Measurements from ENCODE around the gene FNBP1L. TPM values are rescaled to one million over a fixed set of nuclear protein-coding genes. Genes with fewer than 3 reads are reported as not detected.

The FNBP1L gene
- total and polyA plus RNA-seq, 2 of the 8 experiments (the other 6 are each of a cell fraction or from before 2014, with no cell fraction given), result 48.9 to 95.9 TPM

- Histone ChIP-seq H2BK5ac (ENCODE audit: low read depth, low read length) (no peak overlapping the region), H3K36me3 (ENCODE audit: control insufficient read depth in 2 of 4, insufficient read depth in 4 of 4, low read length in 3 of 4) (peaks cover 0 to 3% (median 1%) of the 10 kb centered on the region in 4 experiments; a peak in 2 of 8 replicates), H3K9ac (replicated peaks in 1 of 4; ENCODE audit: extremely low read depth in 1 of 4, low read depth in 3 of 4, low read length in 3 of 4) (no peak overlapping the region), H4K91ac (replicated peaks; ENCODE audit: insufficient read length, low read length) (no peak overlapping the region), H2BK12ac (ENCODE audit: low read depth, low read length) (no peak overlapping the region), H4K8ac (ENCODE audit: extremely low read depth, insufficient read depth, low read length) (no peak overlapping the region; the same call in 1 of the 2 replicates), H3K23me2 (ENCODE audit: low read depth, low read length) (no peaks in the 10 kb centered on the region), H3K27ac (ENCODE audit: low read depth, low read length) (no peak overlapping the region), H4K20me1 (replicated peaks in 1 of 2; ENCODE audit: control insufficient read depth in 1 of 2, insufficient read depth in 2 of 2, low read length in 2 of 2) (no peaks in the 10 kb centered on the region), H2BK15ac (ENCODE audit: low read length) (no peak overlapping the region), H2BK120ac (replicated peaks; ENCODE audit: low read depth, low read length) (no peak overlapping the region), H3K4ac (replicated peaks; ENCODE audit: insufficient read length, low read depth, low read length) (no peak overlapping the region), H3K4me2 (ENCODE audit: insufficient read depth in 1 of 2, low read depth in 2 of 2, low read length in 2 of 2) (no peak overlapping the region), H3K79me2 (ENCODE audit: control insufficient read depth in 1 of 2, insufficient read depth in 2 of 2, low read length in 2 of 2) (no peaks in the 10 kb centered on the region), H2BK20ac (ENCODE audit: low read length) (no peak overlapping the region), H3K9me3 (ENCODE audit: insufficient read depth in 2 of 2, low read depth in 1 of 2, low read length in 1 of 2) (no peaks in the 10 kb centered on the region), H2AFZ (ENCODE audit: low read length) (no peak overlapping the region), H3K4me1 (replicated peaks in 1 of 4; ENCODE audit: control insufficient read depth in 3 of 4, insufficient read depth in 4 of 4, low read length in 3 of 4) (no peaks in the 10 kb centered on the region), H3K4me3 (ENCODE audit: extremely low read depth in 1 of 4, insufficient read depth in 2 of 4, low read depth in 3 of 4, low read length in 4 of 4) (no peak overlapping the region), H3K14ac (ENCODE audit: insufficient read length) (peak overlapping the region; percentile 10), H3K27me3 (replicated peaks in 1 of 4; ENCODE audit: control insufficient read depth in 3 of 4, extremely low read depth in 1 of 4, insufficient read depth in 3 of 4, low read length in 3 of 4) (no peaks in the 10 kb centered on the region; a peak in 1 of 7 replicates), H3K18ac (ENCODE audit: extremely low read depth, low read length) (no peak overlapping the region), H2AK5ac (ENCODE audit: low read depth, low read length) (no peak overlapping the region), H3K23ac (ENCODE audit: insufficient read length) (no peak overlapping the region), H3K79me1 (ENCODE audit: low read depth, low read length) (no peaks in the 10 kb centered on the region; the same call in 1 of the 2 replicates), H4K5ac (ENCODE audit: insufficient read length, low read depth, low read length) (no peak overlapping the region), H3K56ac (replicated peaks; ENCODE audit: insufficient read length, low read depth, low read length) (no peak overlapping the region)
- 89% methylated on average over 10 of the region's 10 CpGs; no CpG with 5 or more reads in 1 of the 2 experiments for WGBS, 2 experiments (ENCODE audit: extremely low coverage in 1 of 2, insufficient coverage in 1 of 2, insufficient read length in 1 of 2, insufficient replicate concordance in 2 of 2, low coverage in 1 of 2, low lambda C conversion rate in 2 of 2, missing lambda C conversion rate in 1 of 2)
- POLR2A ChIA-PET (ENCODE audit: partially characterized antibody), result interaction anchor here (0.8 to 2.4 kb wide), 3 partner anchors 16 to 41 kb away, joined by 3 to 6 read pairs (median 5); no protein-coding TSS in a partner anchor
- no peak for DNase-seq (ENCODE audit: low read depth in 1 of 2, low spot score in 2 of 2)
- CTCF ChIA-PET (ENCODE audit: partially characterized antibody), result interaction anchor here (0.6 to 1.4 kb wide), 7 partner anchors 8 to 237 kb away, joined by 3 to 6 read pairs (median 3); no protein-coding TSS in a partner anchor
- no peak for FAIRE-seq
- TF ChIP-seq YY1 (IDR thresholded peaks at IDR 0.05; ENCODE audit: low read depth, low read length), result no peak
- TF ChIP-seq SIN3A (conservative IDR thresholded peaks at IDR 0.05 in 1 of 2, IDR thresholded peaks at IDR 0.05 in 1 of 2; ENCODE audit: low read depth in 1 of 2, low read length in 2 of 2), result no peak
- TF ChIP-seq MAFK (IDR thresholded peaks at IDR 0.05; ENCODE audit: low read depth, low read length), result no peak
- no peak for TF ChIP-seq RAD21 (IDR thresholded peaks at IDR 0.05 in 1 of 2, conservative IDR thresholded peaks at IDR 0.05 in 1 of 2; ENCODE audit: low read depth in 2 of 2, low read length in 2 of 2)
- TF ChIP-seq ZNF274 (IDR thresholded peaks at IDR 0.05; ENCODE audit: borderline replicate concordance, extremely low read depth, low read length), result no peak
- no peak for TF ChIP-seq NRF1 (IDR thresholded peaks at IDR 0.05; ENCODE audit: low read depth, low read length)
- TF ChIP-seq RBBP5 (IDR thresholded peaks at IDR 0.05; ENCODE audit: borderline replicate concordance, low read depth, low read length), result no peak
- TF ChIP-seq SIRT6 (IDR thresholded peaks at IDR 0.05; ENCODE audit: low read length), result no peak
- no peak for TF ChIP-seq GABPA (IDR thresholded peaks at IDR 0.05; ENCODE audit: borderline replicate concordance, insufficient read depth, low read length)
- no peak for TF ChIP-seq ATF2 (IDR thresholded peaks at IDR 0.05; ENCODE audit: low read length)
These were observed 127.8 kb downstream of the FNBP1L start for GRCh38 chr1:93575621-93576284.

Measured in H1 (cell line).